ENCODE results near the gene CUL4B. TPM values are rescaled to one million over a fixed set of nuclear protein-coding genes. Genes with fewer than 3 reads are reported as not detected.

CUL4B gene
- polyA plus RNA-seq: 15.1 and 19.0 TPM in 2 replicates

DNA sequence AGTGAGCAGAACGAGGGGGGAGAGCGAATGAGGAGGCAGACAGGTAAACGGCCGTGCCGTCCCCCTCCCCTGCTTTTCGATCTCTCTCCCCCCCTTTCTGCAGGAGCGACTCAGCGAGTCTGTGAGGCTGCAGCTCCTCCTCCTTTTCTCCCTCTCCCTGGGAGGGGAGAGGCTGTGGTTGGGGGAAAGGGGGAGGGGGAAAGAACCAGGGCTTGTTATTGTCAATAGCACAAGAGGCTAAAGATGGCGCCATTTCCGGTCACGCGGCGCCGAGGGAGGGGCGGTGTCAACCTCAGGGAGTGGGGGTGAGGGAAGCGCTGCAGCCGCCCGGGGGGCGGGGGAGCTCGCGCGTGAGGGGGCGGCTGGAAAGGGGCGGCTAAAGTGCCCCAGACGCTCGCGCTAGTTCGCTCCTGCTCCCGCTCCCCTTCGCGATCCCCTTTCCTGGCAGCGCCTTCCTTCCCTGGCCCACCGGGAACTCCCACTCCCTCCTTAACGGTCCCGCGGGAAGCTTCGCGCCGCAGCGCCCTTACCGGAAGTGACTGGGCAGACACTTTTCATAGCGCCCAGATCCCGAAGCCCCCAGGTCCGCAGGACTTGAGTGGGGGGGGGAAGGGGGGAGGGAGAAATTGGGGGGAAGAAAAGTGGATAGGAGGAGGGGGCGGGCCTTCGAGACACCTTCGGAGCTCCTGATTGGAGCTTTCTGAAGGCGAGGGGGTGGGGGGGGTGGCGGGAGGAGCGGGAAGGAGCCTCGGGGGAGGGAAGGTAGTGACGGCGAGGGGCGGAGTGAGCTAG is at the start of gene CUL4B:
TSS of gene CUL4B (minus strand) at position 121 of the 792 bp plus-strand sequence. CDS start 324 bp downstream, outside the sequence.

DNA sequence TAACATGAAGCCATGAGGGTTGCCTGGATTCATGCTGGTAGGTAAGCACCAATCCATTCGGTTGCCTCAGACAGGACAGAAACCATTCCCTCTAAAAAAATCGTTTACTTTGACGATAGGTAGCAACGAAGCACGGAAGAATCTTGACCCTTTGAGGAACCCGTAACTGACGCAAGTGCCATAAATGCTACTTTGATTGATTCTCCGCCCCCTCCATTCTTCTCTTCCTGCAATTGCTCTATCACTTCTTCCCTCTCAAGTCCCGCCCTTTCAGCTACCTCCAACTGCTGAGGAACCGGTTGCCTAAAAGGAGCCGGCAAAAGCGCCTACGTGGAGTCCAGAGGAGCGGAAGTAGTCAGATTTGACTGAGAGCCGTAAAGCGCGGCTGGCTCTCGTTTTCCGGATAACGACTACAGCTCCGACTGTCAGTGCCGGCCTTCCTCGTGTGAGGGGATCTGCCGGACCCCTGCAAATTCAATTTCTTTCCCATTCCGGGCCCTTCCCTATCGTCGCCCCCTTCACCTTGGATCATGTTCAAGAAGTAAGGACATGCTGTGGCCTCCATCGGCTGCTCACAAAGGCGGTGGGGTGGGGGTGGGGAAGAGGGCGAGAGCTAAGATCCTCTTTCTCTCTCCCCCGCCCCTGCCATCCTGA is 43.1 kb upstream of the CUL4B start, which contains the start of gene MCTS1:
TSS of gene MCTS1 (plus strand) at position 395 of the 654 bp plus-strand sequence. CDS start at position 531, 136 bp downstream.

Other genes starting within 250 kb of the CUL4B start
- 142 and 168 TPM in 2 replicates for gene TMEM255A, start 249.5 kb downstream of the CUL4B start, polyA plus RNA-seq
- not detected in 2 replicates for gene ATP1B4, start 198.9 kb downstream of the CUL4B start, polyA plus RNA-seq
- gene LAMP2, start 91.7 kb downstream of the CUL4B start, polyA plus RNA-seq: 42.2 and 57.9 TPM in 2 replicates
- 147 and 203 TPM in 2 replicates for gene MCTS1, start 43.1 kb upstream of the CUL4B start, polyA plus RNA-seq
- gene C1GALT1C1, start 69.1 kb upstream of the CUL4B start, polyA plus RNA-seq: 38.0 and 89.5 TPM in 2 replicates